Ovary (tissue), 3 donors: ENCODE measurements around the gene CENPVL2.

Experiments used
- CTCF ChIP-seq, 3 donors: fragments of 450-650 bp in 2 of 3; fragments of 200-600 bp in 1 of 3; IDR thresholded peaks; one replicate each; pipeline versions ENCODE4 v1.5.1 to v1.8.0; 2016 to 2022; ENCODE audit warnings: antibody characterized with exemption in 3 of 3, mild to moderate bottlenecking in 1 of 3
- EP300 ChIP-seq: sonication (generic); formaldehyde crosslinking; IDR thresholded peaks from one replicate; pipeline ENCODE4 v1.6.1; 2017; ENCODE audit warnings: antibody characterized with exemption
- POLR2A ChIP-seq: fragments of 450-650 bp; IDR thresholded peaks from one replicate; pipeline ENCODE4 v1.6.1; 2017; ENCODE audit warnings: antibody characterized with exemption, mild to moderate bottlenecking, moderate library complexity
- donor health status: DM: no; HTN: no; CAD: no.

- no peak for TF ChIP-seq CTCF (IDR thresholded peaks at IDR 0.05)
- TF ChIP-seq POLR2A: no peak
- no peak for TF ChIP-seq EP300
Measured at GRCh38 chrX:51728202-51728601, 45.6 kb upstream of the CENPVL2 start.
